ENCODE data around the gene MFSD6L.
A peak's percentile ranks its signal among the peaks of the same experiment; 100 is the strongest.

The MFSD6L gene

DNA sequence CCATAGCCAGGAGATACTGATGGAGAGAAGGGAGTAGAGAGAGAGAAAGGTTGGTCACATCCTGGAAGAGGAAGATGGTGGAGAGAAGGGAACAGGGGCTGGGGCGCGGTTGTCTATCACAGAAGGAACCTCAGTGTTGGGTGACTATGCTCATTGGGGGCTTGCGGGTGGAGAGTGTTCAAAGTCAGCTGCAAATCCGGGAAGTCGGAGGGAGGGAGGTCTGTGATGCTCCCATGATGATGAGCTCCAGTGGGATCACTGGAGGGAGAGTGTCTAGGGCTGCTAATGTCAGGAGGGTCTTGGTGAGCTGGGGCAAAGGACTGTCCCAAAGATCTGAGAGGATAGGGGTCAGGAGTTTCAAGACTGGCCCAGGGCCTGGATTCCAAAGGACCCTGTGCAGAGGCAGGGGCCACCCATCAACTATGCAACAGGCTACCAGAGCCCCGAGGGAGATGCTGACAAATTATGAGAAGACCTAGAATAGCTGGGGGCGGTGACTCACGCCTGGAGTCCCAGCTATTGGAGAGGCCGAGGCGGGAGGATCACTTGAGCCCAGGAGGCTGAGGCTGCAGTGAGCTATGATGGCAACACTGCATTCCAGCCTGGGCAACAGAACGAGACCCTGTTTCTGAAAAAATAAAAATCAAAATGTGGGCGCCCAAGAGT, 43.4 kb downstream of the MFSD6L start:
- DNase-seq (ENCODE audit: low read depth), result no peak
- TF ChIP-seq, protein P1, sequence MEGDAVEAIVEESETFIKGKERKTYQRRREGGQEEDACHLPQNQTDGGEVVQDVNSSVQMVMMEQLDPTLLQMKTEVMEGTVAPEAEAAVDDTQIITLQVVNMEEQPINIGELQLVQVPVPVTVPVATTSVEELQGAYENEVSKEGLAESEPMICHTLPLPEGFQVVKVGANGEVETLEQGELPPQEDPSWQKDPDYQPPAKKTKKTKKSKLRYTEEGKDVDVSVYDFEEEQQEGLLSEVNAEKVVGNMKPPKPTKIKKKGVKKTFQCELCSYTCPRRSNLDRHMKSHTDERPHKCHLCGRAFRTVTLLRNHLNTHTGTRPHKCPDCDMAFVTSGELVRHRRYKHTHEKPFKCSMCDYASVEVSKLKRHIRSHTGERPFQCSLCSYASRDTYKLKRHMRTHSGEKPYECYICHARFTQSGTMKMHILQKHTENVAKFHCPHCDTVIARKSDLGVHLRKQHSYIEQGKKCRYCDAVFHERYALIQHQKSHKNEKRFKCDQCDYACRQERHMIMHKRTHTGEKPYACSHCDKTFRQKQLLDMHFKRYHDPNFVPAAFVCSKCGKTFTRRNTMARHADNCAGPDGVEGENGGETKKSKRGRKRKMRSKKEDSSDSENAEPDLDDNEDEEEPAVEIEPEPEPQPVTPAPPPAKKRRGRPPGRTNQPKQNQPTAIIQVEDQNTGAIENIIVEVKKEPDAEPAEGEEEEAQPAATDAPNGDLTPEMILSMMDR (IDR thresholded peaks at IDR 0.05; ENCODE audit: insufficient read depth, low read depth, low read length, missing control alignments), result no peak
- H3K4me3 ChIP-seq (ENCODE audit: low read depth, low read length), result no peak overlapping the region

DNA sequence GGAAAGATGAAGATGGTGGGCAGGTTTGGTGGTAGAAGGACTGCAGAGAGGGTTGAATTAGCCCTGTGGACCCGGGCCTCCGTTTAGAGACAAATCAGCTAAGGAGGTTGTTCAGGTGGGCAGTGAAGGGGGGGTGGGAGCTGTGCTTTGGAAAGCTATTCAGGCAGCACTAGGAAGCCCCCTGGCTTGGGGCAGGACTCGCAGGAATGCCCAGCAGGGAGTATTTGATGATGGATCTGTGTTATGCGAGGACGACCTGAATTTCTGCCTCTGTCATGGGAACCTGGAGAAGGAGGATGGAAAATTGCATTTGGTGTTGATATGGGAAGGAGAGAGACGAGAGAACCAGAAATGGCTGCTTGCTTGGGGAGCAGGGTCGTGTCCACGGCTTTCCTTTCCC, 44.3 kb downstream of the MFSD6L start:
- TF ChIP-seq, protein P1 (IDR thresholded peaks at IDR 0.05; ENCODE audit: insufficient read depth, low read depth, low read length, missing control alignments), result no peak
- H3K4me3 ChIP-seq (ENCODE audit: low read depth, low read length), result no peak overlapping the region
- DNase-seq (ENCODE audit: low read depth), result no peak

- no peak overlapping the region for H3K4me3 ChIP-seq (ENCODE audit: low read depth, low read length)
- TF ChIP-seq, protein P1 (IDR thresholded peaks at IDR 0.05; ENCODE audit: insufficient read depth, low read depth, low read length, missing control alignments), result peak; percentile 60
- DNase-seq (ENCODE audit: low read depth), result peak; percentile 50
Observed at GRCh38 chr17:8753976-8754440, 45.2 kb downstream of the MFSD6L start.

- TF ChIP-seq, protein P1 (IDR thresholded peaks at IDR 0.05; ENCODE audit: insufficient read depth, low read depth, low read length, missing control alignments), result no peak
- DNase-seq (ENCODE audit: low read depth), result no peak
- H3K4me3 ChIP-seq (ENCODE audit: low read depth, low read length), result no peak overlapping the region
Observed at GRCh38 chr17:8753136-8753975, 45.8 kb downstream of the MFSD6L start.

GRCh38 chr17:8749616-8750015, 49.5 kb downstream of the MFSD6L start:
- H3K4me3 ChIP-seq (ENCODE audit: low read depth, low read length), result no peak overlapping the region
- TF ChIP-seq, protein P1 (IDR thresholded peaks at IDR 0.05; ENCODE audit: insufficient read depth, low read depth, low read length, missing control alignments), result no peak
- DNase-seq (ENCODE audit: low read depth), result no peak

- DNase-seq (ENCODE audit: low read depth), result no peak
- H3K4me3 ChIP-seq (ENCODE audit: low read depth, low read length), result no peak overlapping the region
- TF ChIP-seq, protein P1 (IDR thresholded peaks at IDR 0.05; ENCODE audit: insufficient read depth, low read depth, low read length, missing control alignments), result no peak
Observed at GRCh38 chr17:8747742-8748141, 51.4 kb downstream of the MFSD6L start.

Measured in GM12865 (cell line).